Effector memory CD8-positive, alpha-beta T cell (primary cell): ENCODE data around the gene LRRC2.

Experiments used
- ATAC-seq: fragments of 150-1000 bp; cut with Tn5 transposase; replicated peaks from 2 replicates; pipeline ENCODE4 v1.10.0; 2021; ENCODE audit warnings: mild to moderate bottlenecking, moderate library complexity
- DNase-seq, 3 experiments: peaks; one replicate each; pipeline ENCODE4 v3.0.0; 2021
- H3K27ac Mint-ChIP-seq, 2 donors: one replicate each; pipeline ENCODE4 v1.8.0; 2022; ENCODE audit warnings: mild to moderate bottlenecking in 2 of 2, mixed read lengths in 2 of 2, moderate library complexity in 2 of 2
- H3K27me3 Mint-ChIP-seq, 2 donors: one replicate each; pipeline ENCODE4 v1.8.0; 2022; ENCODE audit warnings: mixed read lengths in 2 of 2
- H3K36me3 Mint-ChIP-seq: one replicate; pipeline ENCODE4 v1.8.0; 2022; ENCODE audit warnings: mild to moderate bottlenecking, moderate library complexity, mixed read lengths; ENCODE audit not compliant: insufficient read depth
- H3K4me1 Mint-ChIP-seq, 2 donors: one replicate each; pipeline ENCODE4 v1.8.0; 2022; ENCODE audit warnings: low read depth in 2 of 2, mixed read lengths in 2 of 2
- H3K4me3 Mint-ChIP-seq, 2 donors: one replicate each; pipeline ENCODE4 v1.8.0; 2022; ENCODE audit warnings: mild to moderate bottlenecking in 2 of 2, mixed read lengths in 2 of 2, moderate library complexity in 2 of 2
- H3K9me3 Mint-ChIP-seq, 2 donors: one replicate each; pipeline ENCODE4 v1.8.0; 2022; ENCODE audit warnings: mixed read lengths in 2 of 2

LRRC2 gene

DNA sequence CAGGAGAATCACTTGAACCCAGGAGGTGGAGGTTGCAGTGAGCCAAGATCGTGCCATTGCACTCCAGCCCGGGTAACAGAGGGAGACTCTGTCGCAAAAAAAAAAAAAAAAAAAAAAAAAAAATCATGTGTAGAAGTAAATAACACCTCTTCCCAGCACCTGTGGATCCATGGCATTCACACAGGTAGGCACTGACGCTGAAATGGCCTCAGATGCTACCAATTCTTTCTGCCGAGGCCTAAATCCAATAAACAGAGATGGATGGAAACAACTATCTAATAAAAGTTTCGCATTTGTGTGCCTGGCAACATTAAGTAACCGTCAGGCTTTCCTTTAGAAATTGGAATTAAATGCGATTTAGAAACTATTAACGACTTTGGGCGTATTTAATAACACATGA is 10.3 kb upstream of the LRRC2 start:
- H3K4me1 Mint-ChIP-seq, result no peaks in the 10 kb centered on the region
- H3K9me3 Mint-ChIP-seq, result no peaks in the 10 kb centered on the region

DNA sequence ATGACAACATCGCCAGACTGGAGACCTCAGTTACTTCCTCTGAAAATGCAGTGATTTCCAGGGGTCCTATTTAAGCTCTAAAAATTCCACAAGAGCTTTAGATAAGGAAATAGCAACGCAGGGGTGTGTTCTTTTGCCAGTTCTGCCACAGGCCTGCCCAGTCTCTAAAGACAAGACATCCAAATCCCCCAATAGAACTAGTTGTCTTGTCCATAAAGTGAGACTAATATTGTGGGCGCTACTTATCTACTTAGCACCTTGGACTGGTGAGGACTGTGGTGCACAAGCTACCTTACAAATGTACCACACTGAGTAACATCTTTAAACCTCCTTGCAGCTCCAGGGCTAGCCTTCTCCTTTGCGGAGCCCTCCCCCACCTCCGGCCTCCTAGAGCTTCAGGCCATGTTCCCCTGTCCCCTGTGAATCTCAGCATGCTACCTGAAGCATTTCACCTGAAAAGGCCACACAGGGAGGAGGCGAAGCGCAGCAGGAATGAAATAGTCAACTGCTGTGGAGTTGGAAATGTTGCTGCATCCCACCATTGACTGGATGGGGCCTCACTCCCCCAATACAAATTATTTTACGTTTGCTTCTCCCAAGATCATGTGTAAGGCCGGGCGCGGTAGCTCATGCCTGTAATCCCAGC is 9.6 kb upstream of the LRRC2 start:
- H3K4me3 Mint-ChIP-seq, result no peak overlapping the region
- no peak overlapping the region for H3K27ac Mint-ChIP-seq
- DNase-seq, result no peak
- H3K36me3 Mint-ChIP-seq, result peaks cover 3% of the 10 kb centered on the region
- H3K4me1 Mint-ChIP-seq, result no peaks in the 10 kb centered on the region
- H3K9me3 Mint-ChIP-seq, result no peaks in the 10 kb centered on the region
- H3K27me3 Mint-ChIP-seq, result peaks cover 0 to 53% of the 10 kb centered on the region in 2 donors
- no peak for ATAC-seq

More for the DNA sequence above, 10.3 kb upstream of the LRRC2 start:
- Mint-ChIP-seq H3K4me3 (no peak overlapping the region), H3K27me3 (peaks cover 0 to 59% of the 10 kb centered on the region in 2 donors), H3K27ac (no peak overlapping the region), H3K36me3 (peaks cover 3% of the 10 kb centered on the region)
- no peak for DNase-seq
- ATAC-seq, result no peak

DNA sequence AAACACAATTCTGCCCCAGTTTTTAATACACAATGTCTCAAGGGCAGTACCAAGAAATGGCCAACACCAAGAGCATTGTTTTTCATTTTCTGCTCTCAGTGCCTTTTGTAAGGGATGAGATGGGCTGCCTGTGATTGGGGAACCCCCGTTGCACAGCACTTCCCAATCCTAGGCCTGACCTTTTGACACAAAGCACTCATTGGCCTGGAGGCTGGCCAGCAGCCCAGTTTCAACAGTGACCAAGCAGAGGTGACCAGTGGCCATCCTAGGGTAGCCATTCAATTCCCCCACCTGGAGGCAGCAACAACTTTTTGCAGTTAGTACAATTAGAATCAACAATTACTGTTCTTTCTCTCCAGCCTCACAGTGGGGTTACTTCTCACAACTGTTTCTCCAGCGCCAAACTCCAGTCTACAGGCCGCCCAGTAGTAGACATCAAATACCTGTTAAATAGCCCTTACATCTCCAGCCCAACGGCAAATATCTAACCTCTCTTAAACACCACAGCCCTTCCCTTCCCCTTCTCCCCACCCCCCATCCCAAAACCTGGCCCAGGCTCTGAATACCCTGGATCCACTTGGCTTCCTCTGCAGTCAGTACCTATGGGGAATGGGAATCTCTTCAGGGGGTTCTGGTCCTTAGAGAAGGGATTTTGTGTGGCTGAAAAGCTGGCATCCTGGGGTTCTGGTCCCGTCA is 8.9 kb upstream of the LRRC2 start:
- H3K36me3 Mint-ChIP-seq, result peaks cover 3% of the 10 kb centered on the region
- ATAC-seq (no peak), DNase-seq (no peak)
- H3K27me3 Mint-ChIP-seq, result peaks cover 0 to 49% of the 10 kb centered on the region in 2 donors
- H3K9me3 Mint-ChIP-seq, result no peaks in the 10 kb centered on the region
- no peak overlapping the region for H3K27ac Mint-ChIP-seq
- no peak overlapping the region for H3K4me3 Mint-ChIP-seq
- H3K4me1 Mint-ChIP-seq, result no peaks in the 10 kb centered on the region

DNA sequence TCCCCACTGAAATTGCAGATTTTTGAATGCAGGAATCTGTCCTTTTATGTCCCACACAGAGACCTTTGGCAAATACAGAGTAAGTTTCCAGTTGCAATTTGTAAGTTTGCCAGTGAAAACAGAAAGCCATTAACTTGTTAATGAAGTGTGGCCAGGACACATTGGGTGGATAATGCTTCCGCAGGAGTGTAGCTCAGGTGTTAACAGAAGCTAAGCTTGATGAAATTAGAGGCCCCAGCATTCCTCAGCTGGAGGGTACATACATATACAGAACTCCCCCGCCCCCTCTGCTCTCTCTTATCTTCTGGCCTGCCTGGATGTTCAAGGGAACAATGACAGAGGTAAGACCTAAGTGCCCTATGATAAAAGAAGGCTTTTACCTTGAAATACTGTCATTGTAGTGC is 8.1 kb upstream of the LRRC2 start:
- Mint-ChIP-seq H3K9me3 (no peaks in the 10 kb centered on the region), H3K27me3 (peaks cover 0 to 41% of the 10 kb centered on the region in 2 donors), H3K27ac (no peak overlapping the region), H3K36me3 (peaks cover 3% of the 10 kb centered on the region), H3K4me1 (no peaks in the 10 kb centered on the region), H3K4me3 (no peak overlapping the region)
- ATAC-seq (no peak), DNase-seq (no peak)

DNA sequence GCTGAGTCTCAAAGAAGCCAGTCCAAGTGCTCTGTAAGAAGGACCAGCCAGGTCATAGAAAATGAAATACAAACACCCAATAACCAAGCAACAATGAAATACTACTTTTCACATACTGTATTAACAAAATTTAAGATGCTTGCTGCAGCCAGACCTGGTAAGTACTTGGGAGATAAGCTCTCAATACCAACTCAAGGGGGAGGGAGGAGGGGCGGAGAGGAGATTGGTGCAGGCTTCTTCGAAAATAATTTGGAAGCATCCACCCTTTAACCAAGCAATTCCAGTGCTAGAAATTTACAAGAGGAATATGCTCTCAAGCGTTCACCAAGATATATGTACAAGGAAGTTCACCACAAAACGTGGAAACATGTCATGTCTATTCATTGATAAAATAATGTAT is 7.6 kb upstream of the LRRC2 start:
- H3K27ac Mint-ChIP-seq, result no peak overlapping the region
- H3K9me3 Mint-ChIP-seq, result no peaks in the 10 kb centered on the region
- DNase-seq (no peak), ATAC-seq (no peak)
- no peaks in the 10 kb centered on the region for H3K4me1 Mint-ChIP-seq
- H3K4me3 Mint-ChIP-seq, result no peak overlapping the region
- peaks cover 3% of the 10 kb centered on the region for H3K36me3 Mint-ChIP-seq
- H3K27me3 Mint-ChIP-seq, result peaks cover 0 to 40% of the 10 kb centered on the region in 2 donors

DNA sequence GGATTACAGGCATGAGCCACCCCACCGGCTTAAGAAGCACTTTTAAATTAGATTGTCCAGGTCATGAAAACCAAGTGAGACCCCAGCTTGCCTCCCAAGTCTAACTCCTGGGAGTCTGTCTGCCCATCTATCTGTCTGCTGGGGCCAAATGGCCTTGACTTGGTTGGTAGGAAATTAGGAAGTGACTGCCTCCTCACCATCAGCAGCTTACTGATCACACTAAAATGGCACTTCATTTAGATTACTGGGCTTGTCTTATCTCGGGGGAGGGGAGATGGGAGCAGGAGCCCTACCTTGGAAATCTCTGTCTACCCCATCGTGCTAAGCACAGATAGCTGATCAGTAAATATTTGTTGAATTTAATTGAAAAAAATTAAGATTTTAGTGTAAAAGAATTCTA is 5.6 kb upstream of the LRRC2 start:
- DNase-seq (no peak), ATAC-seq (no peak)
- H3K27ac Mint-ChIP-seq, result no peak overlapping the region
- H3K9me3 Mint-ChIP-seq, result no peaks in the 10 kb centered on the region
- H3K27me3 Mint-ChIP-seq, result peaks cover 0 to 46% of the 10 kb centered on the region in 2 donors
- H3K4me3 Mint-ChIP-seq, result no peak overlapping the region
- no peaks in the 10 kb centered on the region for H3K4me1 Mint-ChIP-seq
- peaks cover 3% of the 10 kb centered on the region for H3K36me3 Mint-ChIP-seq

DNA sequence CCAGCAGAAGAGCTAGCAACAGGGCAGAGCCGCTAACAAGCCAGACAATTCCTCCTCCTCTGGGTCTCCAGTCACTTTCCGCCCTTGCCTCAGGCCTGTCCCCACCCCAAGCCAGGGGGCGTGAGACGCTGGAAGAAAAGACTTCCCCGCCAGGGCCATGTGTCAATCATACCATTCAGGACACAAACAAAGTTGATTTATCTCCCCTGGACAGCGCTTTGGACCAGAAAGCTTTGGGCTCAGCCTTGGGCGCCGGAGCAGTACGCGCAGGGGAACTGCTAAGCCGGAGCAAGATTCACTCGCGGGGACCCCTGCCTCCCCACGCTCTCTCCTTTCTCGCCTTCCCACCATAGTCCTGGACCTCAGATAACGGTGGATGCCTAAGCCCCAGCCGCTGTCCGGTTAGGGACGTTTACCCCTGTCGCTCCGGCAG is 479 bp downstream of the LRRC2 start:
- no peaks in the 10 kb centered on the region for H3K9me3 Mint-ChIP-seq
- peaks cover 0 to 6% of the 10 kb centered on the region in 2 donors for H3K4me1 Mint-ChIP-seq
- H3K4me3 Mint-ChIP-seq, result peak overlapping the region; percentile 62 to 64
- H3K27me3 Mint-ChIP-seq, result peaks cover 9 to 55% of the 10 kb centered on the region in 2 donors
- no peak for DNase-seq
- peak overlapping the region in 1 of 2 donors; percentile 49 for H3K27ac Mint-ChIP-seq
- no peak for ATAC-seq
- peaks cover 3% of the 10 kb centered on the region for H3K36me3 Mint-ChIP-seq

DNA sequence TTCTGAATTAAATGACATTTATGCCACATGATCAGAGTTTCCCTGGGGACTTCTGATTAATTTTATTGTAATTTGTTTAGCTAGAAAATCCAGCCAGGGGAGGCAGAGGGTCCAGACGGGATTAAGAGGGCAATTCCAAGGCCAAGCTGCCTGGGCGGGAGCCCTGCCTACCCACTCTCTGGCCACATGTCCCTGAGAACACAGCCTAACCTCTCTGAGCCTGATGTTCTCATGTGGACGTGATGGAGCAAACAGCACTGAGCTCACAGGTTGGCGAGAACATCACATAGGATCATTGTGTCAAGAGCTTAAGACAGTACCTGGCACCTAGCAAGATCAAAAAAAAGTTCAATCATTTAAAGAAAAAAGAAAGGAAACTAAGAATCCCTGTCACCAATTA is 1.0 kb downstream of the LRRC2 start:
- DNase-seq (no peak), ATAC-seq (no peak)
- Mint-ChIP-seq H3K27me3 (peaks cover 9 to 55% of the 10 kb centered on the region in 2 donors), H3K27ac (peak overlapping the region in 1 of 2 donors; percentile 49), H3K4me1 (peaks cover 0 to 6% of the 10 kb centered on the region in 2 donors), H3K4me3 (peak overlapping the region; percentile 62 to 64), H3K36me3 (peaks cover 3% of the 10 kb centered on the region), H3K9me3 (no peaks in the 10 kb centered on the region)

DNA sequence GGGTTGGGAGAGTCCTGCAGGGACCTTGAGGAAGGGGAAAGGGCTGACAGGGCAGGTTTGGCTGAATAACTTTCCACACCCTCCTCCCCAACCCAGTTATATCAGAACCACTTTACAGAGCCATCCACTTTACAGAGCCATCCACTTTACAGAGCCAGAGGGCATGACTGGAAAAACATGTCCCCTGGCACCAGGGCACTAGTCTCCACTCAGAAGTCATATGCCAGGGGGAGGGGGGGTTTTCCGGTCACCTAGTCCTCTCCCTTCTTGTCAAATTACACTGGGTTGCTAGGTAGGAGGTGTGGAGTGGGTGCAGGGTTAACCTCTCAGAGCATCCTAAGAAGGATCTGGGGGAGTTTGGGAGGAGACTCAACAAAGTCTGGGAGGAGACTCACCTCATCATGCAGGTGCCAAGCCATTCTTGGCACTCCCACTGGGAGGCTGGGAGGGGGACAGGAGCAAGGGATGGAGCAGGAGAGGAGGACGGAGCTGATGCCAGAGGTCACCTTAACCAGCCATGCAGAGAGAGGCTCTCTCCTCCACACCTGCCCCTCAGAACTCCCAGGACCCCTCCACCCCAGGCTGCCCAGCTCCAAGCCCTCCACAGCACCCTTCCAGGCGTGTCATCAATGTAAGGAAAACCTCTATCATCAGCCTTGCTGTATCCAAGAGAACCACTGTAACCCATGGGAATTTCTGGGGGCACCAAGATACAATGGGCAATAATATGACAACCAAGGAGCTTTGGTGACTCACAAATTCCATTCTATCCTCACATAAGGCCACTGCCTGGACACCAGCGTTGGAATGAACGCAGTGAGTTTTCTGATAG is 1.7 kb downstream of the LRRC2 start:
- peaks cover 3% of the 10 kb centered on the region for H3K36me3 Mint-ChIP-seq

DNA sequence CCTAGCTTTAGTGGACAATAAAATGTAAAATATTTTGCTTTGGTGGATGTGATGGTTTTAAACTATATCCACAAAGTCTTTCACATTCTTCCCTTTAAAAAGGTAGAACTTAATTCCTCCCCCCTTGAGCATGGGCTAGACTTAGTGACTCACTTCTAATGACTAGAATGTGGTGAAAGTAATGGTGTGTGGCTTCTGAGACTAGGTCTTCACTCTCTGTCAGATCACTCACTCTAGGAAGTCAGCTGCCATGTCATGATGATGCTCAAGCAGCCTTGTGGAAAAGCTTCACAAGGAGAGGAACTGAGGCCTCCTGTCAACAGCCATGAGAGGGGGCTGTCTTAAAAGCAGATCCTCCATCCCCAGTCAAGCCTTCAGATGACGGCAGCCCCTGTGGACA is 4.2 kb downstream of the LRRC2 start:
- Mint-ChIP-seq H3K9me3 (no peaks in the 10 kb centered on the region), H3K27me3 (peaks cover 11 to 59% of the 10 kb centered on the region in 2 donors), H3K4me1 (peaks cover 5 to 14% of the 10 kb centered on the region in 2 donors), H3K4me3 (no peak overlapping the region), H3K36me3 (peaks cover 3% of the 10 kb centered on the region), H3K27ac (no peak overlapping the region)
- no peak for ATAC-seq
- no peak for DNase-seq

More for the DNA sequence above, 1.7 kb downstream of the LRRC2 start:
- no peak for ATAC-seq
- Mint-ChIP-seq H3K4me3 (peak overlapping the region in 1 of 2 donors; percentile 64), H3K27ac (no peak overlapping the region), H3K27me3 (peaks cover 9 to 55% of the 10 kb centered on the region in 2 donors), H3K4me1 (peaks cover 0 to 6% of the 10 kb centered on the region in 2 donors), H3K9me3 (no peaks in the 10 kb centered on the region)
- no peak for DNase-seq

DNA sequence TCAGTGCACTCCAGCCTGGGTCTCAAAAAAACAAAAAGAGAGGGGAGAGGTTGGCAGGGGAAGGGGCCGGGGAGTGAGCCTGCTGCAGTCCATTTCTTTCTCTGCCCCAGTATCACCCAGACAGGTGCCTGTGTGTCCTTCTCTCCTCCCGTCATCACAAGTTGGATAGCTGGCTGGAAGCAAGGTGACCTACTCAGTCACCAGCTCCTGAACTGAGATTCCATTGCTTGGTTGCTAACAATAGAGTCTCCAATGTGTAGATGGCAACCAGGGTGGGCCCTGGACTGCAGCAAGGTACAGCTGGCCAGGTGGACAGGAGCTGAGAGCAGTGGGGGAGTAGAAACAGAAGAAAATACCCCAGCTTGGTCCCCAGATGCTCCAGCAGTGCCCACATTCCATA is 4.6 kb downstream of the LRRC2 start:
- Mint-ChIP-seq H3K4me1 (peaks cover 5 to 14% of the 10 kb centered on the region in 2 donors), H3K27ac (no peak overlapping the region), H3K9me3 (no peaks in the 10 kb centered on the region), H3K4me3 (no peak overlapping the region), H3K36me3 (peaks cover 3% of the 10 kb centered on the region), H3K27me3 (peaks cover 14 to 62% of the 10 kb centered on the region in 2 donors)
- ATAC-seq, result no peak
- DNase-seq, result no peak

DNA sequence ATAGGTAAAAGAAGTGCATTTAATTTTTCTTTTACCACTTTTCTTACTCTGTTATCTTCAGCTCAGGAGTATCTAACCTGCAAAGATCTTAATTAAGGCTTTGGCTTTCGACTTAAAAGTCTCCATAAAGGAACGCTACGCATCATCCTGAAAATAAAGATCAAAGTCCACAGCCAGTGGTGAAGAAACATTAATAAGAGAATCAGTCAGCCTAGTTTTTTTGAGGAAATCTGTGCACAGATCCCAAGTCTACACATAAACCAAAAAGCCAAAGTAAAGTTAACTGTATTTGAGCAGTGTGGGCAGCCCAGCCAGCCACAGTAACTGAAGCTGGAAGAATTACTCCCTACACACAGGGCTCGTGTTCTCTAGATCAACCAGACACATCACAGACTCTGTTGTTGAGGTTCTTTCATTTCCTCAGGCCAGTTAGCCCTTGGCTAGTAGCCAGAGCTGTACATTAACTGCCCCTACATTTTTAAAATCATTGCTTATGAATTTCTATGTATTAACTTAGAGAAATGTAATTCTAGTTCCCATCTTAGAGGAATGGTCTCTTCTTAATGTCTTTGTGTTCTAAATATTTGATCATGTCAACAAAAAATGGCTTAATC is 6.9 kb downstream of the LRRC2 start:
- Mint-ChIP-seq H3K27me3 (peaks cover 5 to 39% of the 10 kb centered on the region in 2 donors), H3K4me3 (peak overlapping the region; percentile 69 to 75), H3K4me1 (peaks cover 5 to 8% of the 10 kb centered on the region in 2 donors), H3K36me3 (no peaks in the 10 kb centered on the region), H3K9me3 (no peaks in the 10 kb centered on the region), H3K27ac (peak overlapping the region in 1 of 2 donors; percentile 42)
- DNase-seq (no peak), ATAC-seq (no peak)
